HG03575 (cell line): ENCODE measurements around the gene COX6B1.
A peak's percentile ranks its signal among the peaks of the same experiment; 100 is the strongest.

Experiments
- ATAC-seq: cut with Tn5 transposase; IDR thresholded peaks from one replicate; pipeline ENCODE4 v1.9.1; 2021; ENCODE audit not compliant: unreplicated experiment, insufficient number of reproducible peaks, low FRiP score; ENCODE audit errors: extremely low read depth

The COX6B1 gene

GRCh38 chr19:35696835-35697234 is 48.7 kb downstream of the COX6B1 start:
- ATAC-seq = no peak

DNA sequence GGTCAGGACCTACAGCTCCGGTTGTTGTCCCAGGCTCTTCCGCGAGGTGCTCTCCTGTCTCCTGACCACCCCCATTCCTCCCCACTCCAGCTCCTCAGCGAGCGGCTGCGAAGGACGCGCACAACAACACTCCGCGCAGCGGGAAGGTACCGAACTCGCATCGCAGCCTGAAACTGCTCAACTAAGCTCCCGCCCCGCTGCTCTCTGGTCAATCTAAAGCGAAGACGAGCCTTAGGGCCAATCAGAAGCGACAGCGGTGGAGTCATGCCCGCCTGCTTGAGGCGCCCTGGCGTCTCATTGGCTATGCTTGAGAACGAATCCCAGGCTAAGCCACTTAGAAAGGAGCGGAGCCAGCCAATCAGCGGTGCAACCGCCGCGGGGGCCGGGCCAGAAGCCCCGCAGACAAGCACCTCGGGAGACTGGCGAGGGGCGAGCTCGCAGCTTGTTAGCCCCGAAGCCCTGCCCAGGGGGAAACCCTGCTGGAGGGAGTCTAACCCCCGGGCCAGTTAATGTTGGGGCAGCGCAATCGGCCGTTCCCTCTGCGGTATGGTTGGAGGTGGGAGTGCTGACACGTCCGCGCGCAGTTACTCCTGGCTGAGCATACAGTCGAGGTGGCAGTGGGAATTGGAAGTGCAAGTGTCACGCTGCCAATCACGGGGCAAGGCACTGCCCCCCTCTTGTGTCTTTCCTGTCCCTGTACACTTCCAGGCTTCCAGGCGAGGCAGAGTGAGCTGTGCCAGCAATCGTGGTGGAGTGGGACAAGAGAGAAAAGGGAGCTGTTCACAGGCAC is 54.3 kb downstream of the COX6B1 start:
- peak; percentile 39 for ATAC-seq

DNA sequence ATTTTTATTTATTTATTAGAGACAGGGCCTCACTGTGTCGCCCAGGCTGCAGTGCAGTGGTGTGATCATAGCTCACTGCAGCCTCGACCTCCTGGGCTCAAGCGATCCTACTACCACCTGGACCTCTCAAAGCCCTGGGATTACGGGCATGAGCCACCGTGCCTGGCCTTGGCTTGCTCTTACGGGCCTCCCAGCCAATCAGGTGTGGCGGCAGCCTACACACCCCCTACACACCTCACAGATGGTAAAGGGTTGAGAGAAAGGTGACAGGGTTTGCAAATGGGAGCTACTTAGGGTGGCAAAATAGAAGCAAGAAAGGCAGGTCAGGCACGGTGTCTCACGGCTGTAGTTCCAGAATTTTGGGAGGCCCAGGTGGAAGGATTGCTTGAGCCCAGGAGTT is 55.2 kb downstream of the COX6B1 start:
- no peak for ATAC-seq

- no peak for ATAC-seq
Observed at GRCh38 chr19:35704218-35704617, 56.1 kb downstream of the COX6B1 start, which contains the start of gene ZBTB32. Gene ZBTB32, plus strand, starts transcription at chr19:35704558. Its CDS starts 10,069 bp downstream, at chr19:35714627.
